Measurements from ENCODE around the gene SLC6A12.

SLC6A12 gene

DNA sequence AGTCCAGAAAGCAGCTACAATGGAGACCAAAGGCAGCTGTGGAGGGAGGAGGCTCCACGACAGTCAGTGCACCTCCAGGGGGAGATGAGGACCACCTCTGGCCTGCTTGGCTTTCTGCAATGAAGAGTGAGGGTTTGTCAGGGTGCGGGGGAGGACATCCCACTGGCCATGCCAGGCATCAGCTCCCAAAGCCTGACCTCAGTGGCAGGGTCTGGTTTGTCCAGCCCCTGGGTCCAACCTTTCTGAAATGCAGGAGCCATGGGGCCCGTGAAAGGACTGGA, 35.2 kb downstream of the SLC6A12 start:
- Histone ChIP-seq H3K27ac (ENCODE audit: low read depth, low read length, poor library complexity, severe bottlenecking) (no peak overlapping the region), H3K9me3 (ENCODE audit: low read length) (no peaks in the 10 kb centered on the region), H3K9ac (ENCODE audit: low read length) (no peak overlapping the region), H3K9me2 (ENCODE audit: low read depth, low read length) (no peaks in the 10 kb centered on the region), H3K27me3 (ENCODE audit: insufficient read depth, low read length) (peaks cover 21% of the 10 kb centered on the region; the same call in 1 of the 2 replicates), H2AFZ (ENCODE audit: low read length) (no peak overlapping the region), H4K20me1 (ENCODE audit: insufficient read depth, low read length) (no peaks in the 10 kb centered on the region), H3K4me3 (ENCODE audit: low read depth, low read length, poor library complexity, severe bottlenecking) (no peak overlapping the region), H3K4me2 (ENCODE audit: low read length) (no peak overlapping the region), H3K4me1 (ENCODE audit: insufficient read depth, low read length, severe bottlenecking) (no peaks in the 10 kb centered on the region), H3F3A (ENCODE audit: insufficient read depth, low read length) (no peaks in the 10 kb centered on the region), H3K36me3 (ENCODE audit: insufficient read depth, low read length) (no peaks in the 10 kb centered on the region), H3K79me2 (ENCODE audit: insufficient read depth, low read length) (no peaks in the 10 kb centered on the region)
- TF ChIP-seq, protein P1, sequence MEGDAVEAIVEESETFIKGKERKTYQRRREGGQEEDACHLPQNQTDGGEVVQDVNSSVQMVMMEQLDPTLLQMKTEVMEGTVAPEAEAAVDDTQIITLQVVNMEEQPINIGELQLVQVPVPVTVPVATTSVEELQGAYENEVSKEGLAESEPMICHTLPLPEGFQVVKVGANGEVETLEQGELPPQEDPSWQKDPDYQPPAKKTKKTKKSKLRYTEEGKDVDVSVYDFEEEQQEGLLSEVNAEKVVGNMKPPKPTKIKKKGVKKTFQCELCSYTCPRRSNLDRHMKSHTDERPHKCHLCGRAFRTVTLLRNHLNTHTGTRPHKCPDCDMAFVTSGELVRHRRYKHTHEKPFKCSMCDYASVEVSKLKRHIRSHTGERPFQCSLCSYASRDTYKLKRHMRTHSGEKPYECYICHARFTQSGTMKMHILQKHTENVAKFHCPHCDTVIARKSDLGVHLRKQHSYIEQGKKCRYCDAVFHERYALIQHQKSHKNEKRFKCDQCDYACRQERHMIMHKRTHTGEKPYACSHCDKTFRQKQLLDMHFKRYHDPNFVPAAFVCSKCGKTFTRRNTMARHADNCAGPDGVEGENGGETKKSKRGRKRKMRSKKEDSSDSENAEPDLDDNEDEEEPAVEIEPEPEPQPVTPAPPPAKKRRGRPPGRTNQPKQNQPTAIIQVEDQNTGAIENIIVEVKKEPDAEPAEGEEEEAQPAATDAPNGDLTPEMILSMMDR (IDR thresholded peaks at IDR 0.05; ENCODE audit: low read length) = no peak
- TF ChIP-seq EZH2 (IDR thresholded peaks at IDR 0.05; ENCODE audit: borderline replicate concordance, low read length) = no peak

DNA sequence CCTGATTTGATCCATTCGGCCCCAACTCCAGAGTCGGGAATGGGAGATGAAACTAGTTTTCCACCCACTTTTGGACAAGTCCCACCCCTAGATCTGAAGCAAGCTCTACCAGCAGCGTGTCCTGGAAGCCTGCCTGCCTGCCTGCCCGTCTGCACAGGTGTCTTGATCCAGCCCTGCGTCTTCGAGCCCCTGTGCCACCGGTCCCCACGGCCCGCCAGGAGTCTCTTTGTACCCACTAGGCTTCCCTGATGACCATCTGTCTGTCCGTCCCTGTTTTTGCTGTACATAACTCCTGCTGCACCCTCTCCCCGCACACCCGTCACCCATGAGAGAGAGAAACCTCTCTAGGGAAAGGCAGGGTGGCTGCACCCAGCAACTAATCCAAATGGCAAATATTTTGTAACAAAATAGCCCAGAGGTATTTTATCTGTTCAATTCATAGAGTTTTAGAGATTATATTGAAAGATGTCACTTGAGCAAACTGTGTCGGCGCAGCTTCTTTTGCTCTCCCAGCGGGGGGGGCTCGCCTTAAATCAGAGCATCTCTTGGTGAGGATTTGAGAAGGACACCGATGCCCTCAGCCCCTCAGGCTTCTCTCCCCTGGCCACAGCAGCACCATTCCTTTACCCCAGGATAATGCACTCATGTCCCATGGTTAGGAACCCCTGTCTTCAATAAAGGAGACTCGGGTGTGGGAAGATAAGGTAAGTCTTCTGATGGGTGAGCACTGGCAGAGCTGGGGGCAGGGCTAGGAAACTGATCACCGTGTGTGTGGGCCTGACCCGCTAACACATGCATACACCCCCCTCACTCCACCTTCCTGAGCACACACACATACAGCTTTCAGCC, 35.8 kb downstream of the SLC6A12 start:
- no peak overlapping the region for H2AFZ ChIP-seq (ENCODE audit: low read length)
- H3K4me1 ChIP-seq (ENCODE audit: insufficient read depth, low read length, severe bottlenecking) = no peaks in the 10 kb centered on the region
- no peak overlapping the region for H3K27ac ChIP-seq (ENCODE audit: low read depth, low read length, poor library complexity, severe bottlenecking)
- H3K9me3 ChIP-seq (ENCODE audit: low read length) = no peaks in the 10 kb centered on the region
- TF ChIP-seq, protein P1 (IDR thresholded peaks at IDR 0.05; ENCODE audit: low read length) = no peak
- TF ChIP-seq EZH2 (IDR thresholded peaks at IDR 0.05; ENCODE audit: borderline replicate concordance, low read length) = no peak
- H3K36me3 ChIP-seq (ENCODE audit: insufficient read depth, low read length) = no peaks in the 10 kb centered on the region
- no peaks in the 10 kb centered on the region for H3K9me2 ChIP-seq (ENCODE audit: low read depth, low read length)
- H3K9ac ChIP-seq (ENCODE audit: low read length) = no peak overlapping the region
- no peaks in the 10 kb centered on the region for H4K20me1 ChIP-seq (ENCODE audit: insufficient read depth, low read length)
- no peaks in the 10 kb centered on the region for H3F3A ChIP-seq (ENCODE audit: insufficient read depth, low read length)
- no peak overlapping the region for H3K4me2 ChIP-seq (ENCODE audit: low read length)
- H3K79me2 ChIP-seq (ENCODE audit: insufficient read depth, low read length) = no peaks in the 10 kb centered on the region
- peaks cover 19% of the 10 kb centered on the region; the same call in 1 of the 2 replicates for H3K27me3 ChIP-seq (ENCODE audit: insufficient read depth, low read length)
- no peak overlapping the region for H3K4me3 ChIP-seq (ENCODE audit: low read depth, low read length, poor library complexity, severe bottlenecking)

DNA sequence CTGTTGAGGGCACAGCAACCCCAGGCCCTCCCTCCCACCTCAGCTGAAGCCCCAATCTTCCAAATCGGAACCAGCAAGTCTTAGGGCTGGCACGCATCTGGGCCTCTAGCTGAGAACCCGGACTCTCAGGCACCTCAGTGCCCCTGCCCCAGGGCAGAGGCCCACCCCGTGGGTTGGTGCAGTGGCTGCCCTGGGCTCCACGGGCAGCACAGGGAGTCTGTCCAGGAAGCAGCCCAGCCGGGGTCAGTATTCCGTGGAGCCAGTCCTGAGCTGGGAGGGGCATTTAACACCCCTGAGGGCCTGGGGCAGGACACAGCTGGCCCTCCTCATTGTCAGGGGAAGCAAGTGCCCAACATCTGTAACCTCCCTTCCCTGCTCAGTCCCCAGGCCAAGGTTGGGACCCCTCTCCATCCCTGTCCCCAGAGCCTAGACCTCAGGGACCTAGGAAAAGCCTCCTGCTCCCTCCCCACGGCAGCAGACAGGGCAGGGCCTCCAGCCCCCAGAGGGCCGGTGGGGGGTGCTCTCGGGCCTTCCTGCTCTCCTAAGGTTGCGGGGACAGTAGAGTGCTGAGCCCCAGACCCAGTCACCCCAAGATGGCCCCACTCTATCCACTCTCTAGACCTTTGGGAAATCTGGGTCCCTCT, 36.5 kb downstream of the SLC6A12 start:
- Histone ChIP-seq H3K4me1 (ENCODE audit: insufficient read depth, low read length, severe bottlenecking) (no peaks in the 10 kb centered on the region), H3K36me3 (ENCODE audit: insufficient read depth, low read length) (no peaks in the 10 kb centered on the region), H3K27ac (ENCODE audit: low read depth, low read length, poor library complexity, severe bottlenecking) (no peak overlapping the region), H3K4me2 (ENCODE audit: low read length) (no peak overlapping the region), H3K9me2 (ENCODE audit: low read depth, low read length) (no peaks in the 10 kb centered on the region), H3K79me2 (ENCODE audit: insufficient read depth, low read length) (no peaks in the 10 kb centered on the region), H3K9ac (ENCODE audit: low read length) (no peak overlapping the region), H2AFZ (ENCODE audit: low read length) (no peak overlapping the region), H3K27me3 (ENCODE audit: insufficient read depth, low read length) (peaks cover 20% of the 10 kb centered on the region), H3F3A (ENCODE audit: insufficient read depth, low read length) (no peaks in the 10 kb centered on the region), H3K4me3 (ENCODE audit: low read depth, low read length, poor library complexity, severe bottlenecking) (no peak overlapping the region), H4K20me1 (ENCODE audit: insufficient read depth, low read length) (no peaks in the 10 kb centered on the region), H3K9me3 (ENCODE audit: low read length) (no peaks in the 10 kb centered on the region)
- TF ChIP-seq EZH2 (IDR thresholded peaks at IDR 0.05; ENCODE audit: borderline replicate concordance, low read length) = no peak
- TF ChIP-seq, protein P1 (IDR thresholded peaks at IDR 0.05; ENCODE audit: low read length) = no peak
